HL-60 (cell line): ENCODE results near the gene C1QL1.

Experiments used
- DNase-seq, 2 experiments: peaks; one replicate each; pipeline ENCODE4 v3.0.0-alpha.2; 2010 to 2020; ENCODE audit warnings: low read depth in 1 of 2, low spot score in 1 of 2
- H3K27ac ChIP-seq: fragments of 250-450 bp; sonication (Bioruptor Pico); replicated peaks from 2 replicates; pipeline ENCODE4 v1.5.1; 2020; ENCODE audit warnings: mild to moderate bottlenecking, moderate library complexity
- H3K27me3 ChIP-seq: fragments of 250-450 bp; sonication (Bioruptor Pico); 2 replicates; pipeline ENCODE4 v1.5.1; 2021; ENCODE audit warnings: mild to moderate bottlenecking, moderate library complexity; ENCODE audit not compliant: insufficient read depth, poor library complexity, severe bottlenecking
- H3K4me3 ChIP-seq: replicated peaks from 2 replicates; pipeline ENCODE4 v1.5.1; 2011; ENCODE audit warnings: mild to moderate bottlenecking, control low read depth, low read length; ENCODE audit not compliant: insufficient read depth
- CTCF ChIP-seq: IDR thresholded peaks from one replicate; pipeline ENCODE4 v1.5.1; 2011; ENCODE audit warnings: low read length, control low read depth, inconsistent platforms; ENCODE audit not compliant: insufficient read depth
- GABPA ChIP-seq: IDR thresholded peaks from 2 replicates; pipeline ENCODE4 v1.6.1; 2012; ENCODE audit warnings: low read depth
- POLR2AphosphoS5 ChIP-seq: IDR thresholded peaks from 2 replicates; pipeline ENCODE4 v1.6.1; 2012; ENCODE audit warnings: low read depth
- SPI1 ChIP-seq: IDR thresholded peaks from 2 replicates; pipeline ENCODE4 v1.6.1; 2012; ENCODE audit warnings: low read depth, mild to moderate bottlenecking, borderline replicate concordance
- TF ChIP-seq, protein P1 (sequence below): IDR thresholded peaks from 2 replicates; pipeline ENCODE4 v1.6.1; 2012; ENCODE audit warnings: low read depth; ENCODE audit not compliant: insufficient replicate concordance

C1QL1 gene

DNA sequence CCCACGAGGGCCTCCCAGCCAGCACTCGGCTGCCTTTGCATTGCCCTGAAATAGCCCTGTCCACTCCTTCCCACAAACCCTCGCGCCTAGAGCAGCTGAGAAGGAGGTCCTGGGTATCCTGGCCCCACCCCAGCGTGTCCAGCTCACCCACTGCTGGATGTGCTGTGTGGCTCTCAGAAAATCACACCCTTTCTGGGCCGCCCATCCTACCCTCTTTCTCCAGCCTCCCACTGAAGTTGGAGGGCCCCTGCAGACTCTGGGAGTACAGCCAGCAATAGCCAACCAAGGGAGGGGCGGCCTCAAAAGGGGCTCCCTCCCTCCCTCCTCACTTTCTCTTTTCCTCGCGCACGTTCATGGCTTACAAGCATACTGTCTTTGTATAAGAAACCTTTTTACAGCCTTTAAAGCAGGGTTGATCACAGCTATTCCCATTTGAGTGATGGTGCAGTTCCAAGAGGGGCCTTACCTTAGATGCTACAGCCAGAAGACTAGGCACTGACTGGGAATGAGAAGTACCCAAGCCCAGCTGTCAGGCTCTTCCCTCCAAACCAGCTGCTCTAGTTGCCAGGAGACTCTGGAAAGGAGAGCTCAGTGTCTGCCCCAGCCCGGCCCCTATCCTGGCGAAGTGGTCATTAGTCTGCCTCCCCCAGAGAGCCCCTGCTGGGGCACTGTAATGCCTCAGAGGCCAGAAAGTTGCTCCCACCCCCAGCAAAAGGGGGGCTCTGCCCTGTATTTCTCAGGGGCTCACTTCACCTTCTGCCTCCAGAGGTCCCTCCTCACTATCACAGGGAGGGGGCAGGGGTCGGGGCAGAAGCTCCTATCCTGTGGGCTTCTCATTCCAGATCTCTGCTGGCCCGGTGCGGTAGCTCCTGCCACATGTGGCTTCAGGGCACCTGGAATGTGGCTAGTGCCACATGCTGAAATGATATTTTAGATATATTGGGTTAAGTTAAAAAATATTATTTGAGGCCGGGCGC, 45.2 kb upstream of the C1QL1 start:
- Histone ChIP-seq H3K27ac (no peak overlapping the region), H3K27me3 (no peaks in the 10 kb centered on the region), H3K4me3 (no peak overlapping the region)
- TF ChIP-seq POLR2AphosphoS5 (no peak), CTCF (no peak), SPI1 (no peak), GABPA (no peak)
- TF ChIP-seq, protein P1, sequence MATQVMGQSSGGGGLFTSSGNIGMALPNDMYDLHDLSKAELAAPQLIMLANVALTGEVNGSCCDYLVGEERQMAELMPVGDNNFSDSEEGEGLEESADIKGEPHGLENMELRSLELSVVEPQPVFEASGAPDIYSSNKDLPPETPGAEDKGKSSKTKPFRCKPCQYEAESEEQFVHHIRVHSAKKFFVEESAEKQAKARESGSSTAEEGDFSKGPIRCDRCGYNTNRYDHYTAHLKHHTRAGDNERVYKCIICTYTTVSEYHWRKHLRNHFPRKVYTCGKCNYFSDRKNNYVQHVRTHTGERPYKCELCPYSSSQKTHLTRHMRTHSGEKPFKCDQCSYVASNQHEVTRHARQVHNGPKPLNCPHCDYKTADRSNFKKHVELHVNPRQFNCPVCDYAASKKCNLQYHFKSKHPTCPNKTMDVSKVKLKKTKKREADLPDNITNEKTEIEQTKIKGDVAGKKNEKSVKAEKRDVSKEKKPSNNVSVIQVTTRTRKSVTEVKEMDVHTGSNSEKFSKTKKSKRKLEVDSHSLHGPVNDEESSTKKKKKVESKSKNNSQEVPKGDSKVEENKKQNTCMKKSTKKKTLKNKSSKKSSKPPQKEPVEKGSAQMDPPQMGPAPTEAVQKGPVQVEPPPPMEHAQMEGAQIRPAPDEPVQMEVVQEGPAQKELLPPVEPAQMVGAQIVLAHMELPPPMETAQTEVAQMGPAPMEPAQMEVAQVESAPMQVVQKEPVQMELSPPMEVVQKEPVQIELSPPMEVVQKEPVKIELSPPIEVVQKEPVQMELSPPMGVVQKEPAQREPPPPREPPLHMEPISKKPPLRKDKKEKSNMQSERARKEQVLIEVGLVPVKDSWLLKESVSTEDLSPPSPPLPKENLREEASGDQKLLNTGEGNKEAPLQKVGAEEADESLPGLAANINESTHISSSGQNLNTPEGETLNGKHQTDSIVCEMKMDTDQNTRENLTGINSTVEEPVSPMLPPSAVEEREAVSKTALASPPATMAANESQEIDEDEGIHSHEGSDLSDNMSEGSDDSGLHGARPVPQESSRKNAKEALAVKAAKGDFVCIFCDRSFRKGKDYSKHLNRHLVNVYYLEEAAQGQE: no peak
- no peak for DNase-seq

GRCh38 chr17:45011767-45012166, 43.7 kb upstream of the C1QL1 start:
- H3K27ac ChIP-seq: no peak overlapping the region
- TF ChIP-seq, protein P1: no peak
- TF ChIP-seq CTCF: no peak
- TF ChIP-seq GABPA: no peak
- no peak for TF ChIP-seq POLR2AphosphoS5
- TF ChIP-seq SPI1: no peak
- no peaks in the 10 kb centered on the region for H3K27me3 ChIP-seq
- DNase-seq: no peak
- H3K4me3 ChIP-seq: no peak overlapping the region

DNA sequence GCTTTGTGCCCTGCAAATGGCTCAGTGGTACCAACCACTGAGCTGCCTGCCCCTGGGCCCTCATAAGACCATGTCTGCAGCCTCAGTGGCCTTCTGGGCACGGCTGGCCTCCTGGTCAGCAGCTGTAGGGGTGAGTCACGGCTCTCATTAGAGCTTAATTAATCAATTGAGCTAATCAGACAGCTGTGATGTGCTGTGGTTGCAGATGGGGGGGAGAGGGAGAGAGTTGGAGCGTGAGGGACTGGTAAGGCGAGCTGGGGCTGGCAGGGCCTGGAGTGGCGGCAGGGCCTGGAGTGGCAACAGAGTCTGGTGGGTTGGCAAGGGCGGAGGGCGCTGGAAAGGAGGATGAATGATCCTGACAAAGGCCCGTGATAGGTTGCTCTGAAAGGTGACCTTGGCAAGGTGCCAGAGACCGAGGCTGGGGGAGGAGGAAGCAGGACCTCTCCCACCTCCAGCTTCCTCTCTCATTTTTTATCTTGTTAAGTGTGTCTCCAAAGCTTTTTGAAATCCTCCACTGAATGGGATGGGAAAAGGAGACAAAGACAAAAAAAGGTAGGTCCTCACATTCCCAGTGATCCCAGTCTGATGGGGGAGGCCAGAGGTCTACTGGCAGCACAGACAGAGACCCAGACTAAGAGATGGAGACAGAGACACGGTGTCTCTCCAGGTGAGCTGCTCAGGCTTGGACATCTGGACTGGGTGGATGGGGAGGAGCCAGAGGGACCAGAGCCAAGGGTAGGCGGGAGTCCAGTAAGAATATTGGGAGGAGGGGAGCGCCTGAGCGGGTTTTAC, 41.8 kb upstream of the C1QL1 start:
- TF ChIP-seq, protein P1: no peak
- TF ChIP-seq CTCF (no peak), POLR2AphosphoS5 (no peak), GABPA (no peak), SPI1 (no peak)
- peak in 1 of 2 experiments; percentile 54 for DNase-seq
- Histone ChIP-seq H3K4me3 (no peak overlapping the region), H3K27me3 (no peaks in the 10 kb centered on the region), H3K27ac (no peak overlapping the region)
